GM12864 (cell line): ENCODE results near the gene GPR39.

Source experiments
- DNase-seq: peaks from one replicate; pipeline ENCODE4 v3.0.0-alpha.2; 2011; ENCODE audit warnings: low read depth
- H3K4me3 ChIP-seq: 2 replicates; pipeline ENCODE4 v1.5.1; 2011; ENCODE audit warnings: mild to moderate bottlenecking, low read depth, low read length, control low read depth
- TF ChIP-seq, protein P1 (sequence below): IDR thresholded peaks from 2 replicates; pipeline ENCODE4 v1.5.1; 2011; ENCODE audit warnings: low read depth, mild to moderate bottlenecking, moderate library complexity, low read length, control low read depth, inconsistent platforms; ENCODE audit errors: missing control alignments

Gene GPR39

DNA sequence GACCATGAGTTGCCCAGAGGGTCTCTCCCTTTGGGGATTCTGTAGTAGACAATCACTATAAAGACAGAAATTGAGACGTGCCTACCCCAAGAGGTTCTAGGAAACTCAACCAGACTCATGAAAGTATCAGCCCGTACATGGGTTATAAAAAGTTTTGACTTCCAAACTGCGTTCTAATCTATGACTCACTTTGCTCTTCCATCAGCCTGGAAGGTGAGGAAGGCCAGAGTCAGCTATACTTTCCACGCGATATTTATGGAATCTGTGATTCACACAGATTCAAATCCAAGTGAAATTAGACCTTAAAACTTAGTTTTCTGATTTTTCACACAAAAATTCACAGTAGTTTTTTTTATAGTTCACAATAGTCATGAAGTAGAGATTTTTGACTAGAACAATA is 261.1 kb downstream of the GPR39 start:
- TF ChIP-seq, protein P1, sequence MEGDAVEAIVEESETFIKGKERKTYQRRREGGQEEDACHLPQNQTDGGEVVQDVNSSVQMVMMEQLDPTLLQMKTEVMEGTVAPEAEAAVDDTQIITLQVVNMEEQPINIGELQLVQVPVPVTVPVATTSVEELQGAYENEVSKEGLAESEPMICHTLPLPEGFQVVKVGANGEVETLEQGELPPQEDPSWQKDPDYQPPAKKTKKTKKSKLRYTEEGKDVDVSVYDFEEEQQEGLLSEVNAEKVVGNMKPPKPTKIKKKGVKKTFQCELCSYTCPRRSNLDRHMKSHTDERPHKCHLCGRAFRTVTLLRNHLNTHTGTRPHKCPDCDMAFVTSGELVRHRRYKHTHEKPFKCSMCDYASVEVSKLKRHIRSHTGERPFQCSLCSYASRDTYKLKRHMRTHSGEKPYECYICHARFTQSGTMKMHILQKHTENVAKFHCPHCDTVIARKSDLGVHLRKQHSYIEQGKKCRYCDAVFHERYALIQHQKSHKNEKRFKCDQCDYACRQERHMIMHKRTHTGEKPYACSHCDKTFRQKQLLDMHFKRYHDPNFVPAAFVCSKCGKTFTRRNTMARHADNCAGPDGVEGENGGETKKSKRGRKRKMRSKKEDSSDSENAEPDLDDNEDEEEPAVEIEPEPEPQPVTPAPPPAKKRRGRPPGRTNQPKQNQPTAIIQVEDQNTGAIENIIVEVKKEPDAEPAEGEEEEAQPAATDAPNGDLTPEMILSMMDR, result no peak
- no peak overlapping the region for H3K4me3 ChIP-seq
- DNase-seq, result no peak

DNA sequence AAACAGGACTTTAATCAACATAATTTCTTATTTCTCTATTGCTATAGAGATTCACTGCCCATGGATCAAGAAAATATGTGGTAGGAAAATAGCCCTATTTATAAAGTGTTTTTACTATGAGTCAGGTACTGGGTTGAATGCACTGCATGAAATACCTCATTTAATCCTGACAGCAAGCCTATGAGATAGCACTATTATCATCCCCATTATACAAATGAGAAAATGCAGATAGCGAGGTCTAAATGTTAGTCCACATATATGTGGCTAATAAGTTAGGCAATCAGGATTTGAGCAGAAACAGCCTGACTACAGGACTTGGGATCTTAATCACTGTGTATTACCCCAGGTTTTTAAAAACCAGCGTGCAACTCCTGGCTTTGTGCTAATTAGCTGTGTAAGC is 261.9 kb downstream of the GPR39 start:
- TF ChIP-seq, protein P1, result no peak
- DNase-seq, result no peak

DNA sequence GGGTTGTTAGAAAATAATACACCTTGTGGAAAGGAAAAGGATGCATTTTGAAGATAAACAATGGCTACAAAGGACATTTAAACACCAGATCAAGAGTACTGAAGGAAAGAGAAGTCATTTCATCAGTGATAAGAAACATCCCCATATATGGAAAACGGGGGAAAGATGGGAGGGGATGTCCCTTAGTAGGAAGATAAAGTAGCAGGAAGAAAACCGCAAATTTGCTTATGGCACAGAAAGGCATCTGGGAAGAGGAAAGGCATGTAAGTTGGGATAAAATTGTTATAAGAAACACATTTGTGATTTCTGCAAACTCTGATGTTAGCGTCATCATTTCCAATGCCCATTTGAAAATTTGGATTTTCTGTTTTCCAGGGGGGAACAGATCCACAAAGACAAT is 263.9 kb downstream of the GPR39 start:
- H3K4me3 ChIP-seq, result no peak overlapping the region
- TF ChIP-seq, protein P1, result no peak
- DNase-seq, result no peak

More for the DNA sequence above, 261.9 kb downstream of the GPR39 start:
- no peak overlapping the region for H3K4me3 ChIP-seq

DNA sequence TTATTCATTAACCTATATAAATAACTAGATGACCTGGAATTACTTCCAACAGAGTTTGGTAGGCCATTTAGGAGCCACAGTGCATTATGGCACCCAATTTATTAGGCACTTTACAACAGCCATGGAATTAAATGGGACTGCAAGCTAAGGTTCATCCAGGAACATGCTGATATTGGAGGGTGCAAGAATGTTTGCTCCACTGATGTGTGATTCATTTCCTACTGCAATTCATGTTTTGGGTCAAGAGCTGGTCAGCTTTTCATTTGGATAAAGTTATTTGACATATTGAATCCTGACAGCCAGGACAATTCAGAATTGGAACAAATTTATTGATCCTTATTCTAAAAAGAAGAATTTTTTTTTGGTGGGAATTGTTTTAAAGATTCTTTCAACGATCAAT is 265.2 kb downstream of the GPR39 start:
- TF ChIP-seq, protein P1, result no peak
- no peak overlapping the region for H3K4me3 ChIP-seq
- no peak for DNase-seq

DNA sequence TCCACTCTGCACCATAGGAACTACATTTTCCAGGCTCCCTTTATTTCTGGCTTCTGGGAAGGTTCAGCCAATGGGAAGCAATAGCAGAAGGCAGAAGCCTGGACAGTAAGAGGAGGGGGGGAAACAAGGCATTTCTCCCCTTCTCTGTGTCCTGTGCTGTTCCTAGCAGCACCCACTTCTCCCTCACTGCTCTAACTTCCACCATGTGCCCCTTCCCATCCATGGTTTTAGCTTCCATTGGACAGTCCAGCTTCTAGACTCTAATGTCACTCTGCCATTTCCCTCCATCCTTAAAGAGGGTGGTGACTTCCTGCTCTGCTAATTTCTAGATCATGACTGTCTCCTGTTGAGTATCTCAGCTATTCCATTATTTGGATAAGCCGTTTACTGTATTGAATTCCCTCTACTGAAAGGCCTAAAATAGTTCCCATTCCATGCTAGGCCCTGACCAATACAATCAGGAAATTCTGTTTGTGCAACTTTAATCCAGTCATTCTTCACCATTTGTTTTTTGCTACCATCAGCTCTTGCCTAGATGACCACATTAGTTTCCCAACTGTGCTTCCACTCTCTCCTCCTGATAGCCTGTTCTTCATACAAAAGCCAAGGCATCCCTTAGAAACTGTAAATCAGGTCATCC is 274.2 kb downstream of the GPR39 start:
- no peak for DNase-seq
- TF ChIP-seq, protein P1, result no peak

DNA sequence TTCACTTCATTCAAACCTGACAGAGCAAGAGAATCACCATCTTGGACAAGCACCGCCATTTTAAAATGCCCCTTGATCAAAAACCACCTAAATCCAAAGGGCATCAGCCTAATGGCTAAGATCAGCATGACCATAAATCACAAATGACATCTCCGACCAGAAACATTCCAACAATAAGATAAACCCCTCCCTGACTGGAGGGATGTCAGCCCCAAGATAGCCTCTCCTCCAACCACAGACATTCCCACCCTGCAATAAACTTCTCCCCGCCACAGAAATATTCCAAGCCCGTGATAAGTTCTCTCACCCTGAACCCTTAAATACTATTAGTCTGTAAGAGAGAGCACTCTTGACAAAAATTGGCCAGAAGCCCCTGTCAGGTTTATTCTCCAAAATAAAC is 275.0 kb downstream of the GPR39 start:
- TF ChIP-seq, protein P1, result no peak
- no peak for DNase-seq
- no peak overlapping the region for H3K4me3 ChIP-seq

More for the DNA sequence above, 274.2 kb downstream of the GPR39 start:
- H3K4me3 ChIP-seq, result no peak overlapping the region

DNA sequence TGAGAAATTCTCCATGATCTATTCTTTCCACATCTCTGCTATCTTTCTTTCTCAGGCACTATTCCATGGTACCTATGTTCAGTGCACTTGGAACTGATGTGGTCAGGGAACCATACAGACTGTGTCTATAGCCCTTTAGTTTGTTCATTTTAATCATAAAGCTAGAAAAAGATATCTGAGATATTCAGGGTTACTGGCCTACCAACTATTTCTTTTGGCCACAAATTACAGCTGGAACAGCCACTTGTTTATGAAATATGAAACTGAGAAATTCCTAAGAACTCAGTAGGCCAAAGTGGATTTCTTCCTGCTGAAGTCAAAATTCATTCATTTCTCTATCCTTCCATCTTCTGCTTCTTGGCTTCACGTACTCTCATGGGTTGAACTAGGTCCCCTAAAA is 276.2 kb downstream of the GPR39 start:
- TF ChIP-seq, protein P1, result no peak

More for the DNA sequence above, 276.2 kb downstream of the GPR39 start:
- H3K4me3 ChIP-seq, result no peak overlapping the region
- no peak for DNase-seq
